GM18526 (cell line): ENCODE data around the gene DCST1.

Source experiments
- POLR2A ChIP-seq: IDR thresholded peaks from 3 replicates; pipeline ENCODE4 v1.6.1; 2011; ENCODE audit not compliant: insufficient read length; ENCODE audit errors: extremely low read depth

Gene DCST1

DNA sequence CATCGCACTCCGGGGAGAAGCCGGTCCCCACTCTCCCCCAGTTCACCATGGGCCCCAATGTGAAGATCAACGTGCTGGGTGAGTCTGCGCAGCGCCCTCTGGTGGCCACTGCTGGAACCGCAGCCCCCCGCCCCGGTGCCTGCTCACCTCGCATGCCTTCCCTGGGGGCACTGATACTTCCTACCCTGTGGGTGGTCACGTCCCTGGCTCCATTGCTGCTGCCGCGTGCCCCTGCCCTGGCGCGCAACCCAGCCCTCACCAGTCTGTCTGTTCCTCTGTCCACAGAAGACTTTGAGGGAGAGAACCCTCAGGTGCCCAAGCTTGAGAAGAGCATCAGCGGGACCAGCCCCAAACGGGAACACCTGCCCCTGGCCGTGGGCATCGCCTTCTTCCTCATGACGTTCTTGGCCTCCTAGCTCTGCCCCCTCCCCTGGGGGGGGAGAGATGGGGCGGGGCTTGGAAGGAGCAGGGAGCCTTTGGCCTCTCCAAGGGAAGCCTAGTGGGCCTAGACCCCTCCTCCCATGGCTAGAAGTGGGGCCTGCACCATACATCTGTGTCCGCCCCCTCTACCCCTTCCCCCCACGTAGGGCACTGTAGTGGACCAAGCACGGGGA is 52.6 kb downstream of the DCST1 start:
- no peak for TF ChIP-seq POLR2A

GRCh38 chr1:155086856-155087535 is 53.4 kb downstream of the DCST1 start:
- TF ChIP-seq POLR2A, result no peak

- TF ChIP-seq POLR2A, result no peak
These were observed 57.7 kb downstream of the DCST1 start for GRCh38 chr1:155091071-155092051.

DNA sequence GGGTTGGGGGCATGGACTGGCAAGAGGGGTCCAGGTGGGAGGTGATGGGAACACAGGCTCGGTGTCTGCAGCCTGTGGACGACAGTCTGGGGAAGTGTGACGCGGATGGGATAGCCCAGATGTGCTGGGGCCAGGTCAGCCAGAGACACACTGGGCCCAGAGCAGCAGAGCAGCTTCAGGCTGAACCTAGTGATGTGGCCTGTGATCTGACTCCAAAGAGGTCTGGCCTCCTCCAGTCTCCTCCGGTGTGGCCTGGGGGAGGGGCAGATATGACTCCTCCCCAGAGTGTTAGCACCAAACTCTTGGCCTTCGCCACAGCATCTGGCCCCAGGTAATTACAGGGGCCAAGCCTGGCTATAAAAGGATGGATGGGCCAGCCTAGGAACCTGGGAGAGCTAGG is 58.5 kb downstream of the DCST1 start:
- no peak for TF ChIP-seq POLR2A

- no peak for TF ChIP-seq POLR2A
These were observed 59.0 kb downstream of the DCST1 start for GRCh38 chr1:155092641-155093040.

GRCh38 chr1:155093911-155094621 is 60.4 kb downstream of the DCST1 start:
- no peak for TF ChIP-seq POLR2A

GRCh38 chr1:155094622-155094948 is 61.0 kb downstream of the DCST1 start:
- no peak for TF ChIP-seq POLR2A

DNA sequence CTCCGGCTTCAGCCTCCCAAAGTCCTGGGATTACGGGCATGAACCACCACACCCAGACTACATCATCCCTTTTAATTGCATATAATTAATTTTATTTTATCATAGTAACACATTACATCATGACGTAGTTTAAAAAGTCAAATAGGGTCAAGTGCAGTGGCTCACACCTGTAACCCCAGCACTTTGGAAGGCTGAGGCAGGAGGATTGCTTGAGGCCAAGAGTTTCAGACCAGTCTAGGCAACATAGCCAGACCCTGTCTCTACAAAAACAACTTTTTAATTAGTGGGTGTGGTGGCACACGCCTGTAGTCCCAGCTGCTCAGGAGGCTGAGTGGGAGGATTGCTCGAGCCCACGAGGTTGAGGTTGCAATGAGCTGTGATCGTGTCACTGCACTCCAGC is 65.7 kb downstream of the DCST1 start:
- no peak for TF ChIP-seq POLR2A
